GM23338 (cell line): ENCODE results near the gene PXDN.

Experiments
- CREB1 ChIP-seq: fragments of 250-450 bp; sonication (Bioruptor Pico); IDR thresholded peaks from 2 replicates; pipeline ENCODE4 v1.5.0; 2020; ENCODE audit warnings: low read depth, mild to moderate bottlenecking, moderate library complexity
- CTCF ChIP-seq, 2 experiments: fragments of 200-600 bp in 1 of 2; sonication (generic) in 1 of 2; conservative IDR thresholded peaks; 2 replicates each; pipeline versions ENCODE4 v1.5.1 to v1.6.1; 2016 to 2017; ENCODE audit warnings: antibody characterized with exemption in 2 of 2, low read depth in 2 of 2, mild to moderate bottlenecking in 2 of 2, moderate library complexity in 1 of 2
- EZH2 ChIP-seq: fragments of 200-600 bp; sonication (generic); IDR thresholded peaks from one replicate; pipeline ENCODE4 v1.8.0; 2017; ENCODE audit warnings: antibody characterized with exemption, mild to moderate bottlenecking, low read depth; ENCODE audit not compliant: unreplicated experiment
- EZH2phosphoT487 ChIP-seq: fragments of 200-600 bp; sonication (generic); IDR thresholded peaks from one replicate; pipeline ENCODE4 v1.8.1; 2018; ENCODE audit warnings: antibody characterized with exemption; ENCODE audit not compliant: unreplicated experiment
- JUNB ChIP-seq: IDR thresholded peaks from one replicate; pipeline ENCODE4 v1.6.1; 2016; ENCODE audit warnings: antibody characterized with exemption; ENCODE audit not compliant: unreplicated experiment
- POLR2AphosphoS5 ChIP-seq: IDR thresholded peaks from 2 replicates; pipeline ENCODE4 v1.6.1; 2016; ENCODE audit warnings: antibody characterized with exemption, low read depth
- REST ChIP-seq: IDR thresholded peaks from one replicate; pipeline ENCODE4 v1.6.1; 2018; ENCODE audit warnings: antibody characterized with exemption; ENCODE audit not compliant: unreplicated experiment
- ZNF331 ChIP-seq: fragments of 250-450 bp; sonication (Bioruptor Pico); IDR thresholded peaks from 2 replicates; pipeline ENCODE4 v1.5.0; 2020; ENCODE audit warnings: low read depth, mild to moderate bottlenecking, moderate library complexity

GRCh38 chr2:1729242-1729641, 15.1 kb downstream of the PXDN start:
- TF ChIP-seq CTCF (conservative IDR thresholded peaks at IDR 0.05; ENCODE audit: low read depth in 2 of 2) (no peak), POLR2AphosphoS5 (no peak), CREB1 (CRISPR knock-in tag) (no peak), EZH2 (no peak), EZH2phosphoT487 (no peak), JUNB (no peak), REST (no peak), ZNF331 (CRISPR knock-in tag) (no peak)
